GM12875 (cell line): Measurements from ENCODE around the gene LMOD2.

Experiments used
- H3K4me3 ChIP-seq: one replicate; pipeline ENCODE4 v1.5.1; 2011; ENCODE audit warnings: low read depth, low read length, control low read depth
- CTCF ChIP-seq: IDR thresholded peaks from 2 replicates; pipeline ENCODE4 v1.5.1; 2011; ENCODE audit warnings: low read depth, mild to moderate bottlenecking, control low read depth, inconsistent platforms, low read length, moderate library complexity, borderline replicate concordance; ENCODE audit not compliant: insufficient read depth

LMOD2 gene

GRCh38 chr7:123669485-123669884 is 13.8 kb downstream of the LMOD2 start:
- no peak for TF ChIP-seq CTCF

GRCh38 chr7:123673137-123673732 is 17.6 kb downstream of the LMOD2 start:
- no peak for TF ChIP-seq CTCF

More at GRCh38 chr7:123669485-123669884, 13.8 kb downstream of the LMOD2 start:
- no peak overlapping the region for H3K4me3 ChIP-seq

GRCh38 chr7:123673752-123674398 is 18.2 kb downstream of the LMOD2 start:
- no peak overlapping the region for H3K4me3 ChIP-seq
- no peak for TF ChIP-seq CTCF

More at GRCh38 chr7:123673137-123673732, 17.6 kb downstream of the LMOD2 start:
- no peak overlapping the region for H3K4me3 ChIP-seq

DNA sequence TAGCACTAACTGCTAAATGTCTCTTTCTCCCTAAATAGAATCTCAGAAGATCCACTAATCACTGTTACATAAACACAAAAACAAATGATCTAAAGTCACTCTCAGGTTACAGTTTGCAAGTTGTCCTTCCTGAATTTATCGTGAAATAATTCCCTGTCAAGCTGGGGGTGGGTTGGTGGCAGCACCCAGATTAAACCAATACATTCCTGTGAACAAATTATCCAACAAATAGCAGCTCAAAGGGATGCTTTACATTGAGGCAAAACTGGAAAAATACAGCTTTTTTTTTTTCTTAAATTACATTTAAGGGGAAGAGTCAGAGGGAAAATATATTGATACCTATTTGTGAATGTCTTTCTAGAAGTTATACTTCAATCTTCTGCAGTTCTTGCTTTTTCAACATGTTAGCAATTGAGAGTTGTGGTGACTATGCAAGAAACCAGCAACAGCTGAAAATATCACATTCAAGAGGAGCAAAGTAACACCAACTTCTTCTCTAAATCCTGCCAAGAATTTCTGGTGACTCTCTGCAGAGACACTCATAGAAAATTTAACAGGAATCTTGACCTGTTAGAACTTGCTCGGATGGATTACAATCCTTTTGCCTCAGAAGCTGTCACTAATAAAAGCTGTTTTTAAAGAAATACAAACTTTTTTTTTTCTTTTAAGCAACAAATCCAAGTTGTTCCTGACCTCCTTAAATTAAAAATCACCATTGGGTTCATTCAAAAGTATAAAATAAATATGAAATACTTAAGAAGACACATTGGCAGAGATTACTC is 18.9 kb downstream of the LMOD2 start:
- no peak overlapping the region for H3K4me3 ChIP-seq

GRCh38 chr7:123675181-123675473 is 19.5 kb downstream of the LMOD2 start:
- no peak overlapping the region for H3K4me3 ChIP-seq
- TF ChIP-seq CTCF, result no peak

More for the DNA sequence above, 18.9 kb downstream of the LMOD2 start:
- no peak for TF ChIP-seq CTCF

DNA sequence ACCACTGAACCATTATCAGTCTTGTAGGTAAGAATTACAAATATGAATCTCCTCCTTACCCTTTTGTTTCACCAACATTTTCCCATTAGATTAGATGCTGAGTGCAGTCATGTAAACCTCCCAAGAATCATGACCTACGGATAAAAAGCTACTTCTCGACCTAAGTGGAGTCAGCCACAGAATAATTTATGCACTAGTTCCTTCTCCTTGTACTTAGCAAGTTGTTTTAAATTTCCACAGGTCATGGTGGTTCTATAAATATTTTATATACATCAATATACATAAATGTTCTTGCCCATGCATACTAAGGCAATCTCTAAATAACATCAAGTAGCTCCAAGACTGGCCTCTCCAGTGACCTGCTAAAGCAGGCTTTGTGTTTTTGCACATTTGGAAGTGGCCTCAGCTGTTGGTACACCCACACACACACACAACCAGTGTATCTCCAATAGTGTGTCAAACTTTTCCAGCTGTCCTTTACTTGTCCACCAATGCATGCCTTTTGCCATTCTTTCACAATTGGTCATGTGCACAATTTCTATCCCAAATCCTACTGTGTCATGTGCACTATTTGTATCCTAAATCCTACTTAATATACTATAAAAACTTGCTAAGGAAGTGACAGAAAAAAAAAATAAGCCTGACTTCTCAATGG is 21.5 kb downstream of the LMOD2 start:
- TF ChIP-seq CTCF, result no peak
- H3K4me3 ChIP-seq, result no peak overlapping the region
